ENCODE measurements around the gene UBXN2A. TPM values are rescaled to one million over a fixed set of nuclear protein-coding genes. Genes with fewer than 3 reads are reported as not detected.
"Not testable (repeated sequence)": the region's sequence is repeated elsewhere in the genome, so short reads cannot be mapped to it uniquely, and the experiment has no call there.

UBXN2A gene
- total and polyA plus RNA-seq, 4 donors, result 4.7 to 23.3 (median 8.1) TPM

DNA sequence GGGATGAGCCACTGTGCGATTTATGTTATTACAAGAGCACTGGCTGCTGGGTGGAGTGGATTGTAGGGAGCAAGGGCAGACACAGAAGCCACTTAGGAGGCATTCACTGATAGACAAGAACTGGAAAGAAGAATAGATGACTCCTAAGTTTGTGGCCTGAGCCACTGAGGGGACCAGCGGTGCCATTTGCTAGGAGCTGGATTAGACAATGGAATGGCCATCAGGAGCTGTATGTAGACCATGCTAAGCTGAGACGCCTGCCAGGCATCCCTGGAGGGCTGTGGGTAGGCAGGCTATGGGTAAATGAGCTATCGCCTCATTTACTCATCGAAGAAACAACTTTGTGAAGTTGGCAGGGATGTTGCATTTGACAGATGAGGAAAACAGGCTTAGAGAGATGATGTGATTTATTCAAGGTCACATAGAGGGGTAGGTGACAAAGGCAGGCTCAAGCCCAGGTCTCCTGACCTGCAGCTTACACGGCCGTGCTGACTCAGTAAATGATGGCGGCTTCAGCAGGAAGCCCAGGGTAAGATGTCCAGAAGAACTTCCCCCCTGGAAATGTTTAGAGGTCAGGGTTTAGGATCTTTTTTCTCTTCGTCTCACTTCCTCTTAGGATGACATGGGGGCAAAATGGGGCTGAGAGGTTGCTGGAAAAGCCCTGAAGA is 72.4 kb downstream of the UBXN2A start:
- 65 to 79% methylated on average over 9 of the region's 9 CpGs for WGBS, 2 donors

DNA sequence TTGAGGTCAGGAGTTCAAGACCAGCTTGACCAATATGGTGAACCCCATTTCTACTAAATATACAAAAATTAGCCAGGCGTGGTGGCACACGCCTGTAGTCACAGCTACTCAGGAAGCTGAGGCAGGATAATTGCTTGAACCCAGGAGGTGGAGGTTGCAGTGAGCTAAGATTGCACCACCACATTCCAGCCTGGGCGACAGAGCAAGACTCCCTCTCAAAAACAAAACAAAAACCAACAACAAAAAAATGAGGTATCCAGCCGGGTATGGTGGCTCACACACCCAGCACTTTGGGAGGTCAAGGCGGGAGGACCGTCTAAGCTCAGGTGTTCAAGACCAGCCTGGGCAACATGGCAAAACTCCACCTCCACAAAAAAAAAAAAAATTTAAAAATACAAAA is 74.6 kb downstream of the UBXN2A start:
- not testable (repeated sequence) for H3K9me3 ChIP-seq (ENCODE audit: control insufficient read depth in 4 of 4, insufficient read depth in 3 of 4, low read length in 3 of 4); H3K36me3 ChIP-seq (ENCODE audit: control insufficient read depth in 4 of 4, insufficient read depth in 4 of 4, low read length in 4 of 4); H3K4me3 ChIP-seq; H3K9ac ChIP-seq (ENCODE audit: insufficient read depth in 1 of 2, low read length in 2 of 2); H3K27ac ChIP-seq (ENCODE audit: low read depth in 1 of 2, low read length in 1 of 2); ATAC-seq (ENCODE audit: insufficient read depth, low FRiP score); DNase-seq; H3K4me1 ChIP-seq (ENCODE audit: control insufficient read depth in 5 of 5, insufficient read depth in 5 of 5, low read length in 5 of 5)
- peaks cover 0 to 13% (median 0%) of the 10 kb centered on the region in 3 donors for H3K27me3 ChIP-seq (ENCODE audit: control insufficient read depth in 3 of 3, insufficient read depth in 3 of 3, low read length in 2 of 3)
- WGBS, 2 donors, result 86 to 89% methylated on average over 6 of the region's 6 CpGs

More for the DNA sequence above, 72.4 kb downstream of the UBXN2A start:
- TF ChIP-seq, protein P1, sequence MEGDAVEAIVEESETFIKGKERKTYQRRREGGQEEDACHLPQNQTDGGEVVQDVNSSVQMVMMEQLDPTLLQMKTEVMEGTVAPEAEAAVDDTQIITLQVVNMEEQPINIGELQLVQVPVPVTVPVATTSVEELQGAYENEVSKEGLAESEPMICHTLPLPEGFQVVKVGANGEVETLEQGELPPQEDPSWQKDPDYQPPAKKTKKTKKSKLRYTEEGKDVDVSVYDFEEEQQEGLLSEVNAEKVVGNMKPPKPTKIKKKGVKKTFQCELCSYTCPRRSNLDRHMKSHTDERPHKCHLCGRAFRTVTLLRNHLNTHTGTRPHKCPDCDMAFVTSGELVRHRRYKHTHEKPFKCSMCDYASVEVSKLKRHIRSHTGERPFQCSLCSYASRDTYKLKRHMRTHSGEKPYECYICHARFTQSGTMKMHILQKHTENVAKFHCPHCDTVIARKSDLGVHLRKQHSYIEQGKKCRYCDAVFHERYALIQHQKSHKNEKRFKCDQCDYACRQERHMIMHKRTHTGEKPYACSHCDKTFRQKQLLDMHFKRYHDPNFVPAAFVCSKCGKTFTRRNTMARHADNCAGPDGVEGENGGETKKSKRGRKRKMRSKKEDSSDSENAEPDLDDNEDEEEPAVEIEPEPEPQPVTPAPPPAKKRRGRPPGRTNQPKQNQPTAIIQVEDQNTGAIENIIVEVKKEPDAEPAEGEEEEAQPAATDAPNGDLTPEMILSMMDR (IDR thresholded peaks at IDR 0.05; ENCODE audit: control extremely low read depth, extremely low read depth), result no peak
- Histone ChIP-seq H3K27ac (ENCODE audit: low read depth in 1 of 2, low read length in 1 of 2) (no peak overlapping the region), H3K27me3 (ENCODE audit: control insufficient read depth in 3 of 3, insufficient read depth in 3 of 3, low read length in 2 of 3) (peaks cover 0 to 21% (median 7%) of the 10 kb centered on the region in 3 donors), H3K9me3 (ENCODE audit: control insufficient read depth in 4 of 4, insufficient read depth in 3 of 4, low read length in 3 of 4) (peaks cover 0 to 7% (median 0%) of the 10 kb centered on the region in 4 donors), H3K9ac (ENCODE audit: insufficient read depth in 1 of 2, low read length in 2 of 2) (no peak overlapping the region), H3K4me1 (ENCODE audit: control insufficient read depth in 5 of 5, insufficient read depth in 5 of 5, low read length in 5 of 5) (peaks cover 0 to 13% (median 0%) of the 10 kb centered on the region in 5 donors), H3K4me3 (no peak overlapping the region), H3K36me3 (ENCODE audit: control insufficient read depth in 4 of 4, insufficient read depth in 4 of 4, low read length in 4 of 4) (no peaks in the 10 kb centered on the region)
- DNase-seq (no peak), ATAC-seq (ENCODE audit: insufficient read depth, low FRiP score) (no peak)

GRCh38 chr2:24015562-24016375 is 75.5 kb downstream of the UBXN2A start:
- H3K9ac ChIP-seq (ENCODE audit: insufficient read depth in 1 of 2, low read length in 2 of 2), result no peak overlapping the region
- no peaks in the 10 kb centered on the region for H3K36me3 ChIP-seq (ENCODE audit: control insufficient read depth in 4 of 4, insufficient read depth in 4 of 4, low read length in 4 of 4)
- H3K9me3 ChIP-seq (ENCODE audit: control insufficient read depth in 4 of 4, insufficient read depth in 3 of 4, low read length in 3 of 4), result no peaks in the 10 kb centered on the region
- H3K4me3 ChIP-seq, result no peak overlapping the region
- H3K27ac ChIP-seq (ENCODE audit: low read depth in 1 of 2, low read length in 1 of 2), result no peak overlapping the region
- DNase-seq (no peak), ATAC-seq (ENCODE audit: insufficient read depth, low FRiP score) (no peak)
- no peaks in the 10 kb centered on the region for H3K4me1 ChIP-seq (ENCODE audit: control insufficient read depth in 5 of 5, insufficient read depth in 5 of 5, low read length in 5 of 5)
- 75 to 91% methylated on average over 11 of the region's 11 CpGs for WGBS, 2 donors
- H3K27me3 ChIP-seq (ENCODE audit: control insufficient read depth in 3 of 3, insufficient read depth in 3 of 3, low read length in 2 of 3), result peaks cover 0 to 7% (median 0%) of the 10 kb centered on the region in 3 donors
- TF ChIP-seq, protein P1 (IDR thresholded peaks at IDR 0.05; ENCODE audit: control extremely low read depth, extremely low read depth), result no peak

DNA sequence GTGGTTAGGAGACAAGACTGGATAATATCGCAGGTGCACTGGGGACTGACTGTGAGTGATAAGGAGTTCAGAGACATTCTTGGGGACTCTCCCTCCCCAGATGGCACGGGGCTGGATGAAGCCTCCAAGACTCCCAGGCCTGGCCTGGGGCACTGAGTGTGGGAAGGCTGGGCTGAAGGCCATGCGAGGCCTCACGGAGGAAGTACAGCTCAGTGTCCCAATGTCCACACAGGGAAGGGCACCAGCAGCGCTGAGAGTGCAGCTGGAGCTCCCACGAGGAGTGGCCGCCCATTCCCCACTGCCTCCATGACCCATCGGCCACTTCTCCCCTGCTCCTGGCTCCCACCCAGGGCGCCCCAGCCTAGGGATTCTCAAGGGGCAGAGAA is 76.1 kb downstream of the UBXN2A start:
- DNase-seq (no peak), ATAC-seq (ENCODE audit: insufficient read depth, low FRiP score) (no peak)
- Histone ChIP-seq H3K9ac (ENCODE audit: insufficient read depth in 1 of 2, low read length in 2 of 2) (no peak overlapping the region), H3K36me3 (ENCODE audit: control insufficient read depth in 4 of 4, insufficient read depth in 4 of 4, low read length in 4 of 4) (no peaks in the 10 kb centered on the region), H3K27me3 (ENCODE audit: control insufficient read depth in 3 of 3, insufficient read depth in 3 of 3, low read length in 2 of 3) (peaks cover 0 to 4% (median 0%) of the 10 kb centered on the region in 3 donors), H3K9me3 (ENCODE audit: control insufficient read depth in 4 of 4, insufficient read depth in 3 of 4, low read length in 3 of 4) (no peaks in the 10 kb centered on the region), H3K4me3 (no peak overlapping the region), H3K27ac (ENCODE audit: low read depth in 1 of 2, low read length in 1 of 2) (no peak overlapping the region), H3K4me1 (ENCODE audit: control insufficient read depth in 5 of 5, insufficient read depth in 5 of 5, low read length in 5 of 5) (no peaks in the 10 kb centered on the region)
- TF ChIP-seq, protein P1 (IDR thresholded peaks at IDR 0.05; ENCODE audit: control extremely low read depth, extremely low read depth), result no peak
- 85 to 86% methylated on average over 9 of the region's 9 CpGs for WGBS, 2 donors

Measured in lung (tissue), 12 donors.